Activated CD4-positive, alpha-beta T cell treated with anti-CD3 and anti-CD28 coated beads for 48 hours (primary cell): ENCODE measurements around the gene XCL2.

Experiments used
- DNase-seq: peaks from one replicate; pipeline ENCODE4 v3.0.0-alpha.2; 2020

The XCL2 gene

GRCh38 chr1:168512864-168513595 is 30.8 kb downstream of the XCL2 start:
- no peak for DNase-seq

- no peak for DNase-seq
Measured at GRCh38 chr1:168509875-168510791, 33.7 kb downstream of the XCL2 start.

- DNase-seq: no peak
Measured at GRCh38 chr1:168509210-168509609, 34.6 kb downstream of the XCL2 start.

- DNase-seq: no peak
Measured at GRCh38 chr1:168507828-168508227, 36.0 kb downstream of the XCL2 start.

GRCh38 chr1:168507231-168507630 is 36.6 kb downstream of the XCL2 start:
- DNase-seq: no peak

GRCh38 chr1:168506204-168506819 is 37.5 kb downstream of the XCL2 start:
- no peak for DNase-seq

GRCh38 chr1:168505006-168505405 is 38.8 kb downstream of the XCL2 start:
- DNase-seq: no peak

- peak; percentile 34 for DNase-seq
Measured at GRCh38 chr1:168504064-168504837, 39.5 kb downstream of the XCL2 start.

- no peak for DNase-seq
Measured at GRCh38 chr1:168499688-168500049, 44.1 kb downstream of the XCL2 start.

- no peak for DNase-seq
Measured at GRCh38 chr1:168498956-168499687, 44.7 kb downstream of the XCL2 start.

GRCh38 chr1:168498159-168498631 is 45.6 kb downstream of the XCL2 start:
- DNase-seq: no peak

GRCh38 chr1:168497376-168497950 is 46.3 kb downstream of the XCL2 start:
- no peak for DNase-seq

- DNase-seq: no peak
Measured at GRCh38 chr1:168491527-168492164, 52.2 kb downstream of the XCL2 start.
